ENCODE measurements around the gene GHR. TPM values are rescaled to one million over a fixed set of nuclear protein-coding genes. Genes with fewer than 3 reads are reported as not detected.

The GHR gene
- total RNA-seq, 1 donor = 4.3 TPM

DNA sequence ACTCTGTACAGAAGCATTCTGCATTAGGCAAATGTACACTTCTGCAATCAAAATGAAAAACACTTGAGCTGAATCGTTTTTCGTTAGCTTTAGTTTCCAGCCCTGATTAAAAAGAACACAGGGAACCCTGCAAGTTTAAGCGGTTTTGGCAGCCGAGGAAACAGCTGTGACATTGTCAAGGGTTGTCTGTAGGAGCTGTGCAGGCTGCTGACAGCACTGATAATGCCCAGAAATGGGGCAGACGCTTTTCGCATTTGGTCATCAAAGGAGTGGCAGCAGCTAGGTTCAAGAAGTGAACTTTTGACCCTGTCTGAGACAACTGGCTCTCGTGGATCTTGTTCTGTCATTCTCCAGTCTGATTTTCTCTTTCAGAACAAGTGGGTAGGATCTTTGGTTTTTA, 167.8 kb downstream of the GHR start:
- TF ChIP-seq, protein P1, sequence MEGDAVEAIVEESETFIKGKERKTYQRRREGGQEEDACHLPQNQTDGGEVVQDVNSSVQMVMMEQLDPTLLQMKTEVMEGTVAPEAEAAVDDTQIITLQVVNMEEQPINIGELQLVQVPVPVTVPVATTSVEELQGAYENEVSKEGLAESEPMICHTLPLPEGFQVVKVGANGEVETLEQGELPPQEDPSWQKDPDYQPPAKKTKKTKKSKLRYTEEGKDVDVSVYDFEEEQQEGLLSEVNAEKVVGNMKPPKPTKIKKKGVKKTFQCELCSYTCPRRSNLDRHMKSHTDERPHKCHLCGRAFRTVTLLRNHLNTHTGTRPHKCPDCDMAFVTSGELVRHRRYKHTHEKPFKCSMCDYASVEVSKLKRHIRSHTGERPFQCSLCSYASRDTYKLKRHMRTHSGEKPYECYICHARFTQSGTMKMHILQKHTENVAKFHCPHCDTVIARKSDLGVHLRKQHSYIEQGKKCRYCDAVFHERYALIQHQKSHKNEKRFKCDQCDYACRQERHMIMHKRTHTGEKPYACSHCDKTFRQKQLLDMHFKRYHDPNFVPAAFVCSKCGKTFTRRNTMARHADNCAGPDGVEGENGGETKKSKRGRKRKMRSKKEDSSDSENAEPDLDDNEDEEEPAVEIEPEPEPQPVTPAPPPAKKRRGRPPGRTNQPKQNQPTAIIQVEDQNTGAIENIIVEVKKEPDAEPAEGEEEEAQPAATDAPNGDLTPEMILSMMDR (IDR thresholded peaks at IDR 0.05; ENCODE audit: insufficient read depth, low read length) = no peak
- H3K4me3 ChIP-seq (ENCODE audit: low read depth, low read length) = no peak overlapping the region
- DNase-seq (ENCODE audit: low read depth) = peak; percentile 56

DNA sequence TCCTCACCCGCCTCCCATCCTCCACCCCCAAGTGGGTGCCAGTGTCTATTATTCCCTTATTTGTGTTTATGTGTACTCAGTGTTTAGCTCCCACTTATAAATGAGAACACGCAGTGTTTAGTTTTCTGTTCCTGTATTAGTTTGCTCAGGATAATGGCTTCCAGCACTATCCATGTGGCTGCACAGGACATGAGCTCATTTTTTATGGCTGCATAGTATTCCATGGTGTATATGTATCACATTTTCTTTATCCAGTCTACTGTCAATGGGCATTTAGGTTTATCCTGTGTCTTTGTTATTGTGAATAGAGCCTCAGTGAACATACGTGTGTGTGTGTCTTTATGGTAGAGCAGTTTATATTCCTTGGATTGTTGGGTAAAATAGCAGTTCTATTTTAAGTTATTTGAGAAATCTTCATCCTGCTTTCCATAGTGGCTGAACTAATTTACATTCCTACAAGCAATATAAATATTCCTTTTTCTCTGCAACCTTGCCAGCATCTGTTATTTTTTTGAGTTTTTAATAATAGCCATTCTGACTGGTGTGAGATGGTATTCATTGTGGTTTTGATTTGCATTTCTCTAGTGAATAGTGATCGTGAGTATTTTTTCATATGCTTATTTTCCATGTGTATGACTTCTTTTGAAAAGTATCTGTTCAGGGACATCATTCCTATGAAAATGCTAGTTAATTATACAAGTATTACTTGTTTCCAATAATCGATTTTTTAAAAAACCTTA, 169.3 kb downstream of the GHR start:
- no peak for DNase-seq (ENCODE audit: low read depth)
- TF ChIP-seq, protein P1 (IDR thresholded peaks at IDR 0.05; ENCODE audit: insufficient read depth, low read length) = no peak
- no peak overlapping the region for H3K4me3 ChIP-seq (ENCODE audit: low read depth, low read length)

DNA sequence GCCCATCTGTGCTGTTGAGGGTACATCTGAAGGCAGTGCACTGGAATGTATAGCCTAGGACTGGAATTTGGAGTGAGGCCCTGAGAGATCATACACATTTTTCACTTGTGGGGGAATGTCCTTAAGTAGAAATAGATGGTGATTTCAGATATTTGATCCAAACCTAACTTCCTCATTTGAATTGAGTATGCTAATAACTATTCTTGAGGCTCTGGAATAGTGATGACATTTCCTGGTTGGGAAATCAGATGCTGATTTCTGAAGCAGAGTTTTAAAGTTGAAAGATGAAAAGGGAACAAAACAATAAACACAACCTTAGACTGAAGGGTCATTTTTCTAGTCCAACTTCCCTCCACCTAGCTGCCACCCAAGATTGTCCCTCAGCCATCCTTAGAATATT, 170.4 kb downstream of the GHR start:
- H3K4me3 ChIP-seq (ENCODE audit: low read depth, low read length) = no peak overlapping the region
- TF ChIP-seq, protein P1 (IDR thresholded peaks at IDR 0.05; ENCODE audit: insufficient read depth, low read length) = no peak
- DNase-seq (ENCODE audit: low read depth) = no peak

DNA sequence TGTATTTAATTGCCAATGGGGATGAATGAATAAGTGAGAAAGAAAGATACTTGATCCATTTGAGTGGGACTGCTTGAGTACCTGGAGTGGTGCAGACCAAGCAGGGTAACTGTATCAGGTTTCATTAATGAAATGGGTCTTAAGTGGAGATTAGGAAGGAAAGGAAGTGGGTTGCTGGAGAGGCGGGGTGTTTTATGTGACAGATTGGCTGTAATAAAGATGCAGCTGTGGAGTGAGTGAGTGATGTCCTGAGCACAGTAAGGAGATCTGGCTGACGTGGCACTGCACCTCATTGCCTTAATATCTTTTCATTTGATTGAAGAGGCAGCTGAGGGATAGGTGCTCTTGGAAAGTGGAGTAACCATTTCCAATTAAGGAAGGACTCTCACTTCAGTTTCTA, 172.4 kb downstream of the GHR start:
- TF ChIP-seq, protein P1 (IDR thresholded peaks at IDR 0.05; ENCODE audit: insufficient read depth, low read length) = no peak
- no peak overlapping the region for H3K4me3 ChIP-seq (ENCODE audit: low read depth, low read length)
- DNase-seq (ENCODE audit: low read depth) = no peak

DNA sequence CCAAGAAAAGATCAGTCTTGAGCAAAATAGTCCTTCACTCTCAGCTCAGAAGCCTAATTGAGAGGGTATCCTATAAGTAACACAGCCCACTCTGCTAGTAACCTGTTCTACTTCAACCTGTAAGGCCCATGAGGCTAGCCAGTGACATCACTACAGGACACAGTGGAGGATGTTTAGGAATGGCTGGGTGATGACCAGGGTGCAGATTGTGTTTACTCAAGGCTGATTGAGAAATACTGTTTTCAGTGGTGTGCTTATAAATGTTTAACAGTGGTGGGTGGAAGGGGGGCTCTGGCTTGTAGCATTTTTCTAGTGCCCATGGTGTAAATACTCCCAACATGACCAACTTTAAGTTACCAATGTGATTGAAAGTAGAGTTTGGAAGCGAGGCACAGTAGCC, 173.6 kb downstream of the GHR start:
- no peak for DNase-seq (ENCODE audit: low read depth)
- H3K4me3 ChIP-seq (ENCODE audit: low read depth, low read length) = no peak overlapping the region
- TF ChIP-seq, protein P1 (IDR thresholded peaks at IDR 0.05; ENCODE audit: insufficient read depth, low read length) = no peak

DNA sequence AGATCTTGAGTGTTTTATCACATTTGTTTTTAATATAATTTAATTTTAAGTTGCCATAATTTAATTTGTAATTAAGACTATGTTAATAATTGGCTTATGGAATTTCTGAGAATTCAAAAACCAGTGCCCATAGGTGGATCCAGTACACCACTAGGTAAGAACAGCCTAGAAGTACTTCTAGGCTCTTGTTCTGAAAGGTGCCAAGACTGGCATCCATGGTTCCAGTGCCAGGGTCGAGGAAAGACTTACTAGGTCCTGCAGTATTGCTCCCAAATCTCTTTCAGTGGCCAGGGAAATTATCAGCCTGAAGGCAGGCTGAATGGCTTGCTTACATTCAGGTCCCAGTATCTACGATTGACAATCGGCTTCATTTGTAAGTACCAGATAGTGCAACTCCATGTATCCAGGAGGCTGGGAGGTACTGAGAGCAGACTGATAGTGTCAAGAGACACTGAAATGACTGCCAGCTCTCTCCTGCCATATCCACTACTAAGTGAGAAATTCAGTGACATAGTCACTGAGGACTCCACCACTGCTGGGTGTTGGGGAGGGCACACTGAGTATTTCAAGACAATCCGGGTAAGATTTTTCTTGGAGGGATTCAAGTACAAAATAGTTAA, 174.2 kb downstream of the GHR start:
- DNase-seq (ENCODE audit: low read depth) = no peak
- TF ChIP-seq, protein P1 (IDR thresholded peaks at IDR 0.05; ENCODE audit: insufficient read depth, low read length) = no peak
- H3K4me3 ChIP-seq (ENCODE audit: low read depth, low read length) = no peak overlapping the region

All from fibroblast of the aortic adventitia (primary cell).